GM19239 (cell line): ENCODE measurements around the gene DUS4L.
"Not testable (repeated sequence)": the region's sequence is repeated elsewhere in the genome, so short reads cannot be mapped to it uniquely, and the experiment has no call there.

Experiments used
- DNase-seq: peaks from one replicate; pipeline ENCODE4 v3.0.0; 2011; ENCODE audit warnings: low spot score; ENCODE audit not compliant: insufficient read length
- FAIRE-seq: peaks from 2 replicates; lab custom pipeline; 2011; peaks lifted over from hg19 to GRCh38; lab: Jason Lieb, UNC

The DUS4L gene, protein sequence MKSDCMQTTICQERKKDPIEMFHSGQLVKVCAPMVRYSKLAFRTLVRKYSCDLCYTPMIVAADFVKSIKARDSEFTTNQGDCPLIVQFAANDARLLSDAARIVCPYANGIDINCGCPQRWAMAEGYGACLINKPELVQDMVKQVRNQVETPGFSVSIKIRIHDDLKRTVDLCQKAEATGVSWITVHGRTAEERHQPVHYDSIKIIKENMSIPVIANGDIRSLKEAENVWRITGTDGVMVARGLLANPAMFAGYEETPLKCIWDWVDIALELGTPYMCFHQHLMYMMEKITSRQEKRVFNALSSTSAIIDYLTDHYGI

GRCh38 chr7:107563775-107564552 lies at the start of gene DUS4L, which contains the start of gene COG5:
Gene DUS4L (plus strand): TSS chr7:107563971. CDS start chr7:107567071, 3,100 bp downstream.
Gene COG5 (minus strand): TSS chr7:107563920. CDS start chr7:107563896, 24 bp downstream.
- DNase-seq = peak; percentile 62
- peak; percentile 85 for FAIRE-seq

DNA sequence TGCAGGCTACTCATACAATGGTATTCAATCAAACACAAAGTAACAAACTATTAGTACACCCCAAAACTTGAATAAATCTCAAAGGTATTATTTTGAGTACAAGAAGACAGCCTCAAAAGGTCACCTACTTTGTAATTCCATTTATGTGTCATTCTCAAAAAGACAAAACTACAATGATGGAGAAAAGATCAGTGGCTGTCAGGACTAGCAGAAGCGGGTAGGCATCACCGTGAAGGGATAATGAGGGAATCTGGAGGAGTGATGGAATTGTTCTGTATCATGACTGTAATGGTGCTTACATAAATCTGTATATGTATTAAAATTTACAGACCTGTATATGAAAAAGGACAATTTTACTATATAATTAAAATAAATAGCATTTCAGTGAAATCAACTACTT lies 37.1 kb upstream of the DUS4L start:
- no peak for FAIRE-seq

DNA sequence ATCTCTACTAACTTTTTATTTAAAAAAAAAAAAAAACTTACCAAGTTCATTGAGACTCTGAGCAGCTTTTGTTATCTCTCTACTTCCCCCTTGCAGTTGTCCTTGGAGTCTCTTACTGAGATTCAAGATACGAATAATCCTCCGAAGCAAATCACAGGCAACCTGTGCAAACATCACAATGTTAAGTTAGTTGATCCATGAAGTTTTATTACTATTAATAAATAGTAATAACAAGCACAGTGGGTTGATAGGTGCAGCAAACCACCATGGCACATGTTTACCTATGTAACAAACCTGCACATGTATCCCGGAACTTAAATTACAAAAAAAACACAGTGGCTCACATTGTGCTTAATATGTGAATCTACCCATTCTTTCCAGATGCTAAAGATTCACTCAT lies 36.6 kb upstream of the DUS4L start:
- no peak for FAIRE-seq

More for the DNA sequence above, 37.1 kb upstream of the DUS4L start:
- DNase-seq = no peak

DNA sequence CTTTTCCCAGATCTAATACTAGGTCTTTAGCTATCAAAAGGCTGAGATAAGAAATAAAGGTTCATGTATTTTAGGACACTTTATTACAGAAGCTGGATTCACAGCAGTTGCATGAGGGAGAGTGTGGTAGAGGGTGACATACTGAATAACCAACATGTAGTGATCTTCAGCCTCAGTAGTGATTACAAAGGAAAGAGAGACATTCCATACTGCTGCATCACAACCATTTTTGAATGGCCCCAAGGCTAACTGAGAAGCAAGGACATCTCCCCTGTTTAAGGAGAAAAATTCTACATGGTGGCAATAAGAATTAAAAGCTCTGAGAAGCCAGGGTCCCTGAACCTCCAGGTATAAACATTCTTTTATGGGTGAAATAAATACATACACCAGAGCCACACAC lies 35.3 kb upstream of the DUS4L start:
- FAIRE-seq (no peak), DNase-seq (no peak)

More for the DNA sequence above, 36.6 kb upstream of the DUS4L start:
- DNase-seq = no peak

- FAIRE-seq = no peak
- no peak for DNase-seq
Measured at GRCh38 chr7:107530751-107531150, 33.0 kb upstream of the DUS4L start.

DNA sequence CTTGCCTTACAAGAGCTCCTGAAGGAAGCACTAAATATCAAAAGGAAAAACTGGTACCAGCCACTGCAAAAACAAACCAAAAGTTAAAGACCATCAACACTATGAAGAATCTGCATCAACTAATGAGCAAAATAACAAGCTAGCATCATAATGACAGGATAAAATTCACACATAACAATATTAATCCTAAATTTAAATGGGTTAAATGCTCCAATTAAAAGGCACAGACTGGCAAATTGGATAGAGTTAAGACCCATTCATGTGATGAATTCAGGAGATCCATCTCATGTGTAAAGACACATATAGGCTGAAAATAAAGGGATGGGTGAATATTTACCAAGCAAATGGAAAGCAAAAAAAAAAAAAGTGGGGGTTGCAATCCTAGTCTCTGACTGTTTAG lies 29.6 kb upstream of the DUS4L start:
- DNase-seq = no peak
- no peak for FAIRE-seq

DNA sequence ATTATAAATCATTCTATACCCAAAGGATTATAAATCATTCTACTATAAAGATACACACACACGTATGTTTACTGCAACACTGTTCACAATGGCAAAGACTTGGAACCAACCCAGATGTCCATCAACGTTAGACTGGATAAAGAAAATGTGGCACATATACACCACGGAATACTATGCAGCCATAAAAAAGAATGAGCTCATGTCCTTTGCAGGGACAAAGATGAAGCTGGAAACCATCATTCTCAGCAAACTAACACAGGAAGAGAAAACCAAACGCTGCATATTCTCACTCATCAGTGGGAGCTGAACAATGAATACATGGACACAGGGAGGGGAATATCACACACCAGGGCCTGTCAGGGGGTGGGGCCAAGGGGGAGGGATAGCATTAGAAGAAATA lies 26.5 kb upstream of the DUS4L start:
- not testable (repeated sequence) for FAIRE-seq, DNase-seq

- DNase-seq (no peak), FAIRE-seq (no peak)
Measured at GRCh38 chr7:107538001-107538400, 25.8 kb upstream of the DUS4L start.

GRCh38 chr7:107543338-107543993 lies 20.3 kb upstream of the DUS4L start:
- no peak for FAIRE-seq

DNA sequence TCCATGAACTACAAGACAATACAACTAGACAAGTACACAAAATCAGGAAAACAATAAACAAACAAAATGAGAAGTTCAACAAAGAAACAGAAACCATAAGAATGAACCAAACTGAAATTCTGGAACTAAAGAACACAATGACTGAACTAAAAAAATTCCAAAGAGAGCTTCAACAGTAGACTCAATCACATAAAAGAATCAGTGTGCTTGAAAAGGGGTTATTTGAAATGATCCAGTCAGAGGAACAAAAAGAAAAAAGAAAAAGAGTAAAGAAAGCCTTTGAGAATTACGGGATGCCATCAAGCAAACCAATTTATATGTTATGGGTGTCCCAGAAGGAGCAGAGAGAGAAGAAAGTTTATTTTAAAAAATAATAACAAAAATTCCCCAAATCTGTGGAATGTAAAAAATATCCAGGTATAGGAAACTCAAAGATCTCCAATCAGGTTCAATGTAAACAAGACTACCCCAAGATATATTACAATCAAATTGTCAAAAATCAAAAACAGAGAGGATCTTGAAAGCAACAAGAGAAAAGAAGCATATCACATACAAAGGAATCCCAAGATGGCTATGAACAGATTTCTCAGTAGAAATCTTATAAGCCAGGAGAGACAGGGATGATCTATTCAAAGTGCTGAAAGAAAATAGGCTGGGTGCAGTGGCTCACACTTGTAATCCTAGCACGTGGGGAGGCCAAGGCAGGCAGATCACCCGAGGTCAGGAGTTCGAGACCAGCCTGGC lies 18.8 kb upstream of the DUS4L start:
- FAIRE-seq (no peak), DNase-seq (no peak)

More at GRCh38 chr7:107543338-107543993, 20.3 kb upstream of the DUS4L start:
- no peak for DNase-seq

- DNase-seq = no peak
Measured at GRCh38 chr7:107551936-107552335, 11.8 kb upstream of the DUS4L start.

GRCh38 chr7:107555893-107556292 lies 7.9 kb upstream of the DUS4L start:
- DNase-seq = no peak
- no peak for FAIRE-seq

More at GRCh38 chr7:107551936-107552335, 11.8 kb upstream of the DUS4L start:
- no peak for FAIRE-seq

GRCh38 chr7:107559864-107560263 lies 3.9 kb upstream of the DUS4L start:
- FAIRE-seq = no peak

GRCh38 chr7:107560898-107561516 lies 2.8 kb upstream of the DUS4L start:
- DNase-seq (no peak), FAIRE-seq (no peak)

More at GRCh38 chr7:107559864-107560263, 3.9 kb upstream of the DUS4L start:
- DNase-seq = no peak

- FAIRE-seq (no peak), DNase-seq (no peak)
Measured at GRCh38 chr7:107563081-107563774, 543 bp upstream of the DUS4L start.

DNA sequence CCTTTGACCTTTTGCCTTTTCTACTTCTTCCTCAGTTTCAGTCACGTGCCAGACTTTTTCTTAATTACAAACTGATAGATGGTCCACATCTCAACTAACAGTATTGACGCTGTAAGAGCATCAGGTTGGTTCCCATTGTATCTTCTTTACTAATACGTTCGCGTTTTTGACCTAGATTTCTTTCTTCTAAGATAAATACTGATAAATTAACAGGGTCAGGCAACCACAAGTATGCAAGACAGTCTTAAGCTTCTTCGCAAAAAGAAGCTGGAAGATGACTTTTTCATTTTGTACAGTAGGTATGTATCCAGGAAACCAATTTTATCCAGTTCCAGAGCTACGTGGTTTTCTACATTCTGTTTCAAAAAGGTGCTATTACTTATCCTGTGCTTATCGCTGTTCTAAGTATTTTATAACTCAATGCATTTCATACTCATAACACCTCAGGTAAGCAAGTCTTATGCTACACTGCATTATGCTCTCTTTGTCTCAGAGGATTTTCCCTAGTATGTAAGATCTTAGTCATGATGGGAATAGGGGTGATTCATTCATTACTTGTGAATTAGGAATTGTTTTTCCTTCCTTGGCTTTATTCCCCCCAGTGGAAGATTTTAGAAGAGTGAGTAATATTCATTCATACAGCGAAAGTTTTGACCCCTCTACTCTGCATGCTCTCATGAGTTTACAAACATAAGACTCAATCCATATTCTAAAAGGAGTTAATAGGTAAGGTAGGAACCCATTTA lies 955 bp downstream of the DUS4L start:
- peak; percentile 69 for FAIRE-seq
- DNase-seq = no peak

- FAIRE-seq = no peak
Measured at GRCh38 chr7:107570298-107570697, 6.5 kb downstream of the DUS4L start.

GRCh38 chr7:107573537-107573936 lies 9.8 kb downstream of the DUS4L start:
- FAIRE-seq (no peak), DNase-seq (no peak)

More at GRCh38 chr7:107570298-107570697, 6.5 kb downstream of the DUS4L start:
- no peak for DNase-seq
